Mesenchymal stem cell (in vitro differentiated cells and primary cell): ENCODE measurements around the gene CCDC141.

Experiments
- DNase-seq: peaks from one replicate; pipeline ENCODE4 v3.0.0-alpha.2; 2013
- H2AFZ ChIP-seq: one replicate; pipeline ENCODE4 v1.6.1; 2013; ENCODE audit warnings: low read depth, mild to moderate bottlenecking, control low read depth, inconsistent platforms, low read length, moderate library complexity
- H2AK5ac ChIP-seq: 2 replicates; pipeline ENCODE4 v1.6.1; 2013; ENCODE audit warnings: low read length, moderate library complexity, mild to moderate bottlenecking, inconsistent platforms; ENCODE audit not compliant: severe bottlenecking
- H2BK120ac ChIP-seq: one replicate; pipeline ENCODE4 v1.6.1; 2013; ENCODE audit warnings: low read depth, mild to moderate bottlenecking, inconsistent platforms, low read length, moderate library complexity
- H2BK12ac ChIP-seq, 2 experiments: one replicate each; pipeline ENCODE4 v1.6.1; 2013; ENCODE audit warnings: inconsistent platforms in 2 of 2, low read length in 2 of 2, mild to moderate bottlenecking in 2 of 2, moderate library complexity in 2 of 2, control low read depth in 1 of 2
- H2BK15ac ChIP-seq: one replicate; pipeline ENCODE4 v1.6.1; 2013; ENCODE audit warnings: mild to moderate bottlenecking, low read depth, inconsistent platforms; ENCODE audit not compliant: poor library complexity, severe bottlenecking
- H2BK5ac ChIP-seq: 2 replicates; pipeline ENCODE4 v1.6.1; 2013; ENCODE audit warnings: low read depth, mild to moderate bottlenecking, low read length, control low read depth, inconsistent platforms; ENCODE audit not compliant: poor library complexity, severe bottlenecking
- H3K14ac ChIP-seq, 2 experiments: one replicate each; pipeline ENCODE4 v1.6.1; 2013; ENCODE audit warnings: inconsistent platforms in 2 of 2, low read length in 2 of 2, control low read depth in 1 of 2, mild to moderate bottlenecking in 1 of 2, moderate library complexity in 1 of 2
- H3K18ac ChIP-seq, 2 experiments: one replicate each; pipeline ENCODE4 v1.6.1; 2013; ENCODE audit warnings: inconsistent platforms in 2 of 2, low read length in 2 of 2, control low read depth in 1 of 2, low read depth in 1 of 2, mild to moderate bottlenecking in 1 of 2
- H3K23ac ChIP-seq, 2 experiments: one replicate each; pipeline ENCODE4 v1.6.1; 2013; ENCODE audit warnings: inconsistent platforms in 2 of 2, low read length in 2 of 2, mild to moderate bottlenecking in 2 of 2, moderate library complexity in 2 of 2, control low read depth in 1 of 2
- H3K27ac ChIP-seq: 2 replicates; pipeline ENCODE4 v1.5.1; 2013; ENCODE audit warnings: mild to moderate bottlenecking, moderate library complexity, low read length, control low read depth, inconsistent platforms; ENCODE audit not compliant: poor library complexity, severe bottlenecking
- H3K27me3 ChIP-seq, 2 experiments: 2 replicates each; pipeline versions ENCODE4 v1.6.1 to v1.7.0; 2013; ENCODE audit warnings: low read length in 2 of 2, mild to moderate bottlenecking in 2 of 2, moderate library complexity in 2 of 2, control low read depth in 1 of 2, inconsistent platforms in 1 of 2; ENCODE audit not compliant: control insufficient read depth in 1 of 2, insufficient read depth in 1 of 2
- H3K36me3 ChIP-seq, 2 experiments: 2 replicates each; pipeline versions ENCODE4 v1.6.1 to v1.7.0; 2013; ENCODE audit warnings: low read length in 2 of 2, control low read depth in 1 of 2, inconsistent platforms in 1 of 2, low read depth in 1 of 2, mild to moderate bottlenecking in 1 of 2; ENCODE audit not compliant: insufficient read depth in 2 of 2, control insufficient read depth in 1 of 2
- H3K4ac ChIP-seq, 2 experiments: one replicate each; pipeline ENCODE4 v1.6.1; 2013; ENCODE audit warnings: inconsistent platforms in 2 of 2, low read length in 2 of 2, mild to moderate bottlenecking in 2 of 2, moderate library complexity in 2 of 2, control low read depth in 1 of 2, low read depth in 1 of 2
- H3K4me1 ChIP-seq: 2 replicates; pipeline ENCODE4 v1.6.1; 2013; ENCODE audit warnings: low read depth, low read length, control low read depth; ENCODE audit not compliant: control insufficient read depth, insufficient read depth
- H3K4me2 ChIP-seq: 2 replicates; pipeline ENCODE4 v1.6.1; 2013; ENCODE audit warnings: low read length, mild to moderate bottlenecking, inconsistent platforms; ENCODE audit not compliant: poor library complexity, severe bottlenecking
- H3K4me3 ChIP-seq, 2 experiments: 2 replicates each; pipeline versions ENCODE4 v1.5.1 to v1.7.0; 2013; ENCODE audit warnings: low read length in 2 of 2, mild to moderate bottlenecking in 2 of 2, control low read depth in 1 of 2, low read depth in 1 of 2; ENCODE audit not compliant: insufficient read depth in 1 of 2
- H3K79me1 ChIP-seq: replicated peaks from 2 replicates; pipeline ENCODE4 v1.6.1; 2013; ENCODE audit warnings: mild to moderate bottlenecking, control low read depth, low read length, inconsistent platforms; ENCODE audit not compliant: poor library complexity, severe bottlenecking
- H3K9ac ChIP-seq: 2 replicates; pipeline ENCODE4 v1.7.0; 2013; ENCODE audit warnings: mild to moderate bottlenecking, low read length, moderate library complexity
- H3K9me3 ChIP-seq: 2 replicates; pipeline ENCODE4 v1.7.0; 2013; ENCODE audit warnings: mild to moderate bottlenecking, low read length; ENCODE audit not compliant: control insufficient read depth
- H4K8ac ChIP-seq: one replicate; pipeline ENCODE4 v1.6.1; 2013; ENCODE audit warnings: inconsistent platforms, mild to moderate bottlenecking, low read length, moderate library complexity
- H4K91ac ChIP-seq: one replicate; pipeline ENCODE4 v1.6.1; 2013; ENCODE audit warnings: mild to moderate bottlenecking, low read length, inconsistent platforms
- WGBS: methylation state at CpG from one replicate; pipeline ENCODE4 v1.1.7; 2013; ENCODE audit warnings: mixed read lengths; 5-methylcytosine and 5-hydroxymethylcytosine counted together

The CCDC141 gene

DNA sequence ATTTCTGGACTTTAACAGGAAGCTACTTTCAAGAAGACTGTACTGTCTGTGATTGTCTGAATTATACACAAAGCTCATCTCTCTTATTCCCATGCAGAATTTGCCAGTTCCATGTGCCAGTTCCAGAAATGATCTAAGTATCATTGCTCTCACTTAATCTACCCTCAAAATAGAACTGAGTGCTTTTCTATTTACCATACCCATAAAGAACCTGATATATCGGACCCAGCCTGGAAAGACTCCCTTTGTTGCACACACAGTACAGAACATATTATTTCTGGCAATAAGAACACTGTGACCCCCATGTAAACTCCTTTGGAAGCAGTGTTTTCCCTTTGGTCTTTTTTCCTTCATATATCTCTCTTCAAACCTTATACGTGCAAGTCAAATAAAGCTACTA lies 140.4 kb downstream of the CCDC141 start:
- Histone ChIP-seq H3K9ac (no peak overlapping the region), H3K27me3 (peaks cover 0 to 4% of the 10 kb centered on the region in 2 experiments), H2BK12ac (no peak overlapping the region), H3K79me1 (no peaks in the 10 kb centered on the region), H3K36me3 (no peaks in the 10 kb centered on the region), H3K18ac (no peak overlapping the region), H2BK120ac (no peak overlapping the region), H2BK15ac (no peak overlapping the region), H2BK5ac (no peak overlapping the region), H2AFZ (no peak overlapping the region), H3K23ac (no peak overlapping the region), H3K14ac (no peak overlapping the region), H3K4me3 (no peak overlapping the region), H3K4me1 (no peaks in the 10 kb centered on the region), H4K8ac (no peak overlapping the region), H3K4ac (no peak overlapping the region), H3K4me2 (no peak overlapping the region), H4K91ac (no peak overlapping the region), H2AK5ac (no peak overlapping the region), H3K9me3 (no peaks in the 10 kb centered on the region), H3K27ac (no peak overlapping the region)
- 97% methylated on average over 1 of the region's 2 CpGs for WGBS
- DNase-seq, result no peak

DNA sequence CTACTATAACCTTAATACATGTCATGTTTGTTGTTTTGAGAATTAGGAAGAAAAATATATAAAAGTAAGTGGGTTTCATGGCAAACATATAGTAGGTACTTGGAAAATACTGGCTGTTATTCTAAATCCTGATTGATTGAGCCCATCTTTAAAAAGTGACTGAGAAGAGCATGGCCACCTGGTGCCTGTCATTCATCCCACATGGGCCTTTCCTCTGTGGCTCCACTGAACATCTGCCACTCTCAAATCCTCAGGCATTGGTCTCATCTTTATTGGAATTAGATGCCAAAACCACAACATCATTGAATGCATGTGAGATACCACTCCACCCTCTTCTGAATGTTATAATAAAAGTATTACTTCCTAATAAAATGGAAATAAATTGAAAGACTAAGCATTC lies 141.1 kb downstream of the CCDC141 start:
- H2BK120ac ChIP-seq, result no peak overlapping the region
- H4K91ac ChIP-seq, result no peak overlapping the region
- no peak for DNase-seq
- H2AFZ ChIP-seq, result no peak overlapping the region
- H2BK15ac ChIP-seq, result no peak overlapping the region
- no peak overlapping the region for H4K8ac ChIP-seq
- no peak overlapping the region for H3K23ac ChIP-seq
- H3K4me1 ChIP-seq, result no peaks in the 10 kb centered on the region
- H3K14ac ChIP-seq, result no peak overlapping the region
- H2BK5ac ChIP-seq, result no peak overlapping the region
- H3K4me3 ChIP-seq, result no peak overlapping the region
- no peak overlapping the region for H2AK5ac ChIP-seq
- no peak overlapping the region for H3K9ac ChIP-seq
- no peak overlapping the region for H2BK12ac ChIP-seq
- H3K79me1 ChIP-seq, result no peaks in the 10 kb centered on the region
- no peak overlapping the region for H3K4me2 ChIP-seq
- no peak overlapping the region for H3K27ac ChIP-seq
- H3K9me3 ChIP-seq, result no peaks in the 10 kb centered on the region
- H3K18ac ChIP-seq, result no peak overlapping the region
- H3K4ac ChIP-seq, result no peak overlapping the region
- peaks cover 0 to 4% of the 10 kb centered on the region in 2 experiments for H3K27me3 ChIP-seq
- H3K36me3 ChIP-seq, result no peaks in the 10 kb centered on the region

- Histone ChIP-seq H3K9me3 (no peaks in the 10 kb centered on the region), H2AFZ (no peak overlapping the region), H4K8ac (no peak overlapping the region), H2BK120ac (no peak overlapping the region), H3K79me1 (no peaks in the 10 kb centered on the region), H3K18ac (no peak overlapping the region), H2AK5ac (no peak overlapping the region), H3K4me1 (no peaks in the 10 kb centered on the region), H3K27ac (no peak overlapping the region), H2BK15ac (no peak overlapping the region), H3K9ac (no peak overlapping the region), H3K4me3 (no peak overlapping the region), H3K14ac (no peak overlapping the region), H4K91ac (no peak overlapping the region), H2BK5ac (no peak overlapping the region), H3K23ac (no peak overlapping the region), H2BK12ac (no peak overlapping the region), H3K36me3 (no peaks in the 10 kb centered on the region), H3K4ac (no peak overlapping the region), H3K4me2 (no peak overlapping the region), H3K27me3 (peaks cover 0 to 4% of the 10 kb centered on the region in 2 experiments)
- DNase-seq, result no peak
- WGBS, result 75% methylated on average over 1 of the region's 2 CpGs
These were observed 144.7 kb downstream of the CCDC141 start for GRCh38 chr2:178905261-178905660.

- H3K23ac ChIP-seq, result no peak overlapping the region
- no peaks in the 10 kb centered on the region for H3K27me3 ChIP-seq
These were observed 150.3 kb downstream of the CCDC141 start for GRCh38 chr2:178899656-178900055.

More at GRCh38 chr2:178899656-178900055, 150.3 kb downstream of the CCDC141 start:
- Histone ChIP-seq H2BK15ac (no peak overlapping the region), H3K36me3 (no peaks in the 10 kb centered on the region), H4K91ac (no peak overlapping the region), H3K27ac (no peak overlapping the region), H3K4me1 (no peaks in the 10 kb centered on the region), H2BK120ac (no peak overlapping the region), H3K14ac (no peak overlapping the region), H3K9me3 (no peaks in the 10 kb centered on the region), H3K18ac (no peak overlapping the region), H2AK5ac (no peak overlapping the region), H3K79me1 (no peaks in the 10 kb centered on the region), H2BK12ac (no peak overlapping the region), H4K8ac (no peak overlapping the region), H3K4me3 (no peak overlapping the region), H3K9ac (no peak overlapping the region), H3K4me2 (no peak overlapping the region), H2BK5ac (no peak overlapping the region), H3K4ac (no peak overlapping the region), H2AFZ (no peak overlapping the region)
- no peak for DNase-seq
